IMR-90 (cell line): Measurements from ENCODE around the gene LMNB1. TPM values are rescaled to one million over a fixed set of nuclear protein-coding genes. Genes with fewer than 3 reads are reported as not detected.

Source experiments
- ATAC-seq: fragments of 200-7000 bp; cut with Tn5 transposase; 2 replicates; pipeline ENCODE4 v1.9.1; 2020; ENCODE audit warnings: low read depth, mild to moderate bottlenecking, moderate library complexity
- BruUV-seq: library from RNA; stranded (reverse); fragments of 400-500 nt; replicated peaks from 2 replicates; lab custom pipeline; 2021; lab: Mats Ljungman, UMichigan
- CTCF ChIA-PET: fragments of 300-600 bp; formaldehyde crosslinking; extraction: SDS; loops from one replicate; lab custom pipeline; 2021; ENCODE audit warnings: antibody characterized with exemption; lab: Yijun Ruan, JAX
- POLR2A ChIA-PET: fragments of 300-600 bp; sonication (Branson Sonifier 250); formaldehyde crosslinking; loops from one replicate; lab custom pipeline; 2022; ENCODE audit warnings: antibody characterized with exemption; ENCODE audit not compliant: unreplicated experiment; lab: Charles Lee
- DNase-seq: peaks from one replicate; pipeline ENCODE4 v3.0.0; 2013
- H2AFZ ChIP-seq: replicated peaks from 2 replicates; pipeline ENCODE3; 2013; ENCODE audit warnings: low read length, mild to moderate bottlenecking; ENCODE audit not compliant: poor library complexity
- H2AK5ac ChIP-seq: 2 replicates; pipeline ENCODE4 v1.6.1; 2013; ENCODE audit warnings: low read depth, low read length, inconsistent platforms
- H2AK9ac ChIP-seq: replicated peaks from 2 replicates; pipeline ENCODE3; 2013; ENCODE audit warnings: mild to moderate bottlenecking, low read depth, low read length, moderate library complexity; ENCODE audit not compliant: poor library complexity
- H2BK120ac ChIP-seq: 2 replicates; pipeline ENCODE4 v1.6.1; 2013; ENCODE audit warnings: low read depth, low read length, inconsistent platforms
- H2BK15ac ChIP-seq: 3 replicates; pipeline ENCODE4 v1.6.1; 2013; ENCODE audit warnings: low read depth, low read length, inconsistent platforms
- H2BK20ac ChIP-seq: 2 replicates; pipeline ENCODE4 v1.6.1; 2013; ENCODE audit warnings: low read depth, mild to moderate bottlenecking, inconsistent platforms, low read length, moderate library complexity
- H2BK5ac ChIP-seq: 2 replicates; pipeline ENCODE4 v1.6.1; 2013; ENCODE audit warnings: mild to moderate bottlenecking, low read depth, low read length, inconsistent platforms; ENCODE audit not compliant: poor library complexity, severe bottlenecking
- H3K14ac ChIP-seq: replicated peaks from 2 replicates; pipeline ENCODE4 v1.6.1; 2013; ENCODE audit warnings: low read depth, low read length, inconsistent platforms
- H3K18ac ChIP-seq: 2 replicates; pipeline ENCODE4 v1.6.1; 2013; ENCODE audit warnings: low read depth, low read length, control low read depth
- H3K23ac ChIP-seq: 2 replicates; pipeline ENCODE4 v1.6.1; 2013; ENCODE audit warnings: low read depth, low read length, inconsistent platforms
- H3K27ac ChIP-seq: 2 replicates; pipeline ENCODE4 v1.5.1; 2013; ENCODE audit warnings: mild to moderate bottlenecking, control low read depth, low read length; ENCODE audit not compliant: insufficient read depth
- H3K27me3 ChIP-seq: 2 replicates; pipeline ENCODE4 v1.6.1; 2013; ENCODE audit warnings: low read length; ENCODE audit not compliant: control insufficient read depth, insufficient read depth
- H3K36me3 ChIP-seq: 2 replicates; pipeline ENCODE4 v1.6.1; 2013; ENCODE audit warnings: low read length, mixed read lengths; ENCODE audit not compliant: control insufficient read depth, insufficient read depth
- H3K4ac ChIP-seq: 2 replicates; pipeline ENCODE4 v1.6.1; 2013; ENCODE audit warnings: low read depth, low read length, inconsistent platforms
- H3K4me1 ChIP-seq: 2 replicates; pipeline ENCODE4 v1.6.1; 2013; ENCODE audit warnings: low read length, mixed read lengths; ENCODE audit not compliant: control insufficient read depth, insufficient read depth
- H3K4me2 ChIP-seq: 2 replicates; pipeline ENCODE4 v1.6.1; 2013; ENCODE audit warnings: low read depth, mild to moderate bottlenecking, control low read depth, low read length, moderate library complexity
- H3K4me3 ChIP-seq: 2 replicates; pipeline ENCODE4 v1.5.1; 2013; ENCODE audit warnings: low read depth, mild to moderate bottlenecking, control low read depth, low read length, moderate library complexity; ENCODE audit not compliant: insufficient read depth
- H3K56ac ChIP-seq: 2 replicates; pipeline ENCODE4 v1.6.1; 2013; ENCODE audit warnings: low read length, inconsistent platforms; ENCODE audit not compliant: insufficient read depth; ENCODE audit errors: extremely low read depth
- H3K79me1 ChIP-seq, 2 experiments: 2 replicates each; pipeline ENCODE4 v1.6.1; 2013; ENCODE audit warnings: low read length in 2 of 2, inconsistent platforms in 1 of 2, low read depth in 1 of 2
- H3K9ac ChIP-seq: 2 replicates; pipeline ENCODE4 v1.6.1; 2013; ENCODE audit warnings: low read depth, low read length, control low read depth
- H3K9me1 ChIP-seq: 2 replicates; pipeline ENCODE4 v1.6.1; 2013; ENCODE audit warnings: low read length, inconsistent platforms; ENCODE audit not compliant: insufficient read depth
- H3K9me3 ChIP-seq: 2 replicates; pipeline ENCODE4 v1.6.1; 2013; ENCODE audit warnings: low read length; ENCODE audit not compliant: control insufficient read depth, insufficient read depth
- H4K20me1 ChIP-seq: 2 replicates; pipeline ENCODE4 v1.6.1; 2013; ENCODE audit warnings: low read length, inconsistent platforms; ENCODE audit not compliant: insufficient read depth
- H4K5ac ChIP-seq: 2 replicates; pipeline ENCODE4 v1.6.1; 2013; ENCODE audit warnings: mild to moderate bottlenecking, low read depth, low read length, control low read depth
- H4K8ac ChIP-seq, 2 experiments: 2 replicates each; pipeline ENCODE4 v1.6.1; 2013; ENCODE audit warnings: low read depth in 2 of 2, low read length in 2 of 2, control low read depth in 1 of 2, inconsistent platforms in 1 of 2
- H4K91ac ChIP-seq: 2 replicates; pipeline ENCODE4 v1.6.1; 2013; ENCODE audit warnings: low read depth, low read length, inconsistent platforms; ENCODE audit not compliant: insufficient read depth
- MAFK ChIP-seq: IDR thresholded peaks from 2 replicates; pipeline ENCODE4 v1.6.1; 2012; ENCODE audit warnings: low read depth, low read length, improper control_type of control experiment
- POLR2A ChIP-seq: IDR thresholded peaks from 2 replicates; pipeline ENCODE4 v1.6.1; 2012; ENCODE audit warnings: mild to moderate bottlenecking, low read depth, low read length
- RCOR1 ChIP-seq: IDR thresholded peaks from 2 replicates; pipeline ENCODE4 v1.6.1; 2012; ENCODE audit warnings: mild to moderate bottlenecking, low read length, improper control_type of control experiment; ENCODE audit not compliant: insufficient replicate concordance
- SMC3 ChIP-seq: fragments of 150-350 bp; IDR thresholded peaks from 2 replicates; pipeline ENCODE4 v1.6.1; 2016; ENCODE audit warnings: low read depth, mild to moderate bottlenecking, antibody characterized with exemption, low read length, moderate library complexity
- WGBS, 2 experiments: methylation state at CpG; one replicate each; pipeline versions ENCODE4 v1.1.5 to v1.1.7; 2013; ENCODE audit warnings: missing lambda C conversion rate in 2 of 2; ENCODE audit not compliant: insufficient read length in 1 of 2; ENCODE audit errors: extremely low coverage in 2 of 2; 5-methylcytosine and 5-hydroxymethylcytosine counted together
- dilution Hi-C: fragments of 300-500 bp; cut with HindIII; formaldehyde crosslinking; loops from one replicate; pipeline ENCODE4 v1.14.3; 2018; ENCODE audit warnings: low sequenced_read_pairs; ENCODE audit not compliant: unreplicated experiment
- in situ Hi-C: fragments of 300-500 bp; cut with MboI; formaldehyde crosslinking; loops from 3 replicates; pipeline ENCODE4 v1.14.3; 2019; ENCODE audit warnings: low sequenced_read_pairs, inconsistent platforms, mixed read lengths
- intact Hi-C: fragments of 100-400 bp; cut with micrococcal nuclease; formaldehyde crosslinking; loops from 2 replicates; pipeline ENCODE4 v1.10.0; 2022
- polyA plus RNA-seq, 3 experiments: library from polyadenylated mRNA; depleted of rRNA; stranded (reverse); fragments of >200 nt; gene quantifications; 2 replicates each; pipeline ENCODE4 v1.2.3, GENCODE V29; 2012; ENCODE audit warnings: low replicate concordance in 1 of 3
- total RNA-seq: library from RNA; depleted of rRNA; stranded (reverse); fragments of >200 nt; gene quantifications from 2 replicates; pipeline ENCODE4 v1.2.3, GENCODE V29; 2012
- TF ChIP-seq, protein P1 (sequence below): conservative IDR thresholded peaks from 2 replicates; pipeline ENCODE4 v1.5.1; 2012; ENCODE audit warnings: mild to moderate bottlenecking, low read depth, low read length, improper control_type of control experiment

LMNB1 gene
- total and polyA plus RNA-seq, 2 of the 4 experiments (the other 2 are of a cell fraction): 36.0 to 53.6 TPM

DNA sequence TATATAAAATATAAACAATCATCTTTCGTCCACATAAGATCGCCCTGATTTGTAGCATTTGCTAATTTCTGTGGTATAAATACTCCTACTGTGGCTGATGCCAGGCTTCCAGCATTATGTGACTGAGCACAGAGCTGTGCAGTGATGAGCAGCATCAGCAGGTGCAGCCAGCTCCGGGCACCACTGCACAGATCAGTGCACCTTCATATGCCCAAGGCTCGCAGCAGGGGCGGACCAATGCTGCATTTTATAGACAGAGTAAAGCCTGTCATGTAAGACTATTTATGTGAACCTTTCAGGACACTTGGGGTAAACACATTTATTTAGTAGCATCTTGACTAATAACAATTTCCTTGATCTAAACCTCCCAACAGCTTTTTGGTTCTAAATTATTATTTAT is 53.1 kb downstream of the LMNB1 start:
- H3K14ac ChIP-seq: no peak overlapping the region
- ChIA-PET POLR2A (no interaction called here), CTCF (interaction anchor here (0.6 kb wide), 1 partner anchor 22 kb away, joined by 3 read pairs; no protein-coding TSS in a partner anchor)
- no CpG with 5 or more reads among the region's 5 CpGs for WGBS, 2 experiments
- no peak overlapping the region for H3K56ac ChIP-seq
- no peak overlapping the region for H2BK20ac ChIP-seq
- peaks cover 16 to 21% of the 10 kb centered on the region in 2 experiments for H3K79me1 ChIP-seq
- H3K23ac ChIP-seq: no peak overlapping the region
- H3K4me2 ChIP-seq: no peak overlapping the region
- no peaks in the 10 kb centered on the region for H4K20me1 ChIP-seq
- no peak overlapping the region for H2BK120ac ChIP-seq
- no peak for DNase-seq
- intact Hi-C loops: no loop called here
- no peak overlapping the region for H3K4ac ChIP-seq
- H2AK9ac ChIP-seq: no peak overlapping the region
- no peak overlapping the region for H2AFZ ChIP-seq
- TF ChIP-seq, protein P1, sequence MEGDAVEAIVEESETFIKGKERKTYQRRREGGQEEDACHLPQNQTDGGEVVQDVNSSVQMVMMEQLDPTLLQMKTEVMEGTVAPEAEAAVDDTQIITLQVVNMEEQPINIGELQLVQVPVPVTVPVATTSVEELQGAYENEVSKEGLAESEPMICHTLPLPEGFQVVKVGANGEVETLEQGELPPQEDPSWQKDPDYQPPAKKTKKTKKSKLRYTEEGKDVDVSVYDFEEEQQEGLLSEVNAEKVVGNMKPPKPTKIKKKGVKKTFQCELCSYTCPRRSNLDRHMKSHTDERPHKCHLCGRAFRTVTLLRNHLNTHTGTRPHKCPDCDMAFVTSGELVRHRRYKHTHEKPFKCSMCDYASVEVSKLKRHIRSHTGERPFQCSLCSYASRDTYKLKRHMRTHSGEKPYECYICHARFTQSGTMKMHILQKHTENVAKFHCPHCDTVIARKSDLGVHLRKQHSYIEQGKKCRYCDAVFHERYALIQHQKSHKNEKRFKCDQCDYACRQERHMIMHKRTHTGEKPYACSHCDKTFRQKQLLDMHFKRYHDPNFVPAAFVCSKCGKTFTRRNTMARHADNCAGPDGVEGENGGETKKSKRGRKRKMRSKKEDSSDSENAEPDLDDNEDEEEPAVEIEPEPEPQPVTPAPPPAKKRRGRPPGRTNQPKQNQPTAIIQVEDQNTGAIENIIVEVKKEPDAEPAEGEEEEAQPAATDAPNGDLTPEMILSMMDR: no peak
- TF ChIP-seq MAFK: no peak
- no peak for TF ChIP-seq POLR2A
- no peak for TF ChIP-seq SMC3
- no peak for TF ChIP-seq RCOR1
- H2AK5ac ChIP-seq: no peak overlapping the region
- no peak for ATAC-seq
- no peaks in the 10 kb centered on the region for H3K9me3 ChIP-seq
- dilution Hi-C loops: no loop called here
- H3K27me3 ChIP-seq: no peaks in the 10 kb centered on the region
- H3K4me3 ChIP-seq: no peak overlapping the region
- in situ Hi-C loops: no loop called here
- H3K4me1 ChIP-seq: no peaks in the 10 kb centered on the region
- H3K27ac ChIP-seq: no peak overlapping the region
- no peak overlapping the region for H4K91ac ChIP-seq
- no peak overlapping the region for H4K8ac ChIP-seq
- no peak overlapping the region for H2BK5ac ChIP-seq
- H3K36me3 ChIP-seq: peaks cover 12% of the 10 kb centered on the region
- no TSS peak for BruUV-seq
- no peak overlapping the region for H3K9ac ChIP-seq
- H3K18ac ChIP-seq: no peak overlapping the region
- no peak overlapping the region for H2BK15ac ChIP-seq
- H3K9me1 ChIP-seq: no peaks in the 10 kb centered on the region
- H4K5ac ChIP-seq: no peak overlapping the region
